ENCODE data around the gene FCHSD2.
"Not testable (repeated sequence)": the region's sequence is repeated elsewhere in the genome, so short reads cannot be mapped to it uniquely, and the experiment has no call there.

The FCHSD2 gene

DNA sequence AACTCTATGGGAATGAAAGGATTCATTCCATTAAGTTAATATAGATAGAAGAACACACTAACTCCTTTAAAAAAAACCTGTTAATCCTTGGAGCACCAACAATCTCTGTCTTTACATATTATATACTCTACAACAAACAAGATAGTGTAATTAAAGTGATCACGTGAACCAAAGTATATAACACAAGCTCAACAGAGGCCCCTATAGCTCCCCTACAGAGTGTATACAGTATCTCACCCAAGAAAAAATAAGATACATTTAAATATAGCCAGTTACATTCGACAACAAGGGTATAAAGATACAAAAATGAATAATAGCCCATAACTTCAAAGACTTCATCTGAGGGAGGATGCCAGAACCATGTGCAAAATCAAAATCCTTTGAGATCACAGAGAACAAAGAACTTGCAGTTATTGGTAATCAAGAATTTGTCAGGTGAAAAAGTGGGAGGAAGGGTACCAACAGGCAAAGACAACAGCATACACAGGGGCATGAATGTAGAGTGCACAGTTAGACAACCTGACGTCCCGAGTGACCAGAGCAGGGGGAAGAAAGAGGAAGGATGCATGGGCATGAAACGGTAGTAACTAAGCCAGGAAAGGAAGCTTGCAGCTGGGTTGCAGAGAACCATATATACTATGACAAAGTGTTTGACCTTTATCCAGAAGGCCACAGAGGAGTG, 4.7 kb downstream of the FCHSD2 start:
- no peaks in the 10 kb centered on the region for H3K9me3 ChIP-seq (ENCODE audit: control insufficient read depth, insufficient read depth, low read length)
- no peak overlapping the region for H3K4me3 ChIP-seq (ENCODE audit: low read length)
- DNase-seq (ENCODE audit: low read depth, low spot score) = no peak
- 0 out of 2 replicates have a peak, but pooled peaks cover 2% of the 10 kb centered on the region for H3K4me1 ChIP-seq (ENCODE audit: control insufficient read depth, insufficient read depth, low read length)
- no peaks in the 10 kb centered on the region for H3K36me3 ChIP-seq (ENCODE audit: control insufficient read depth, insufficient read depth, low read length)
- no peak overlapping the region for H3K27ac ChIP-seq (ENCODE audit: low read length)
- no CpG with 5 or more reads among the region's 5 CpGs for WGBS (ENCODE audit: insufficient coverage, insufficient read length)
- H3K27me3 ChIP-seq (ENCODE audit: control insufficient read depth, insufficient read depth, low read length) = peaks cover 3% of the 10 kb centered on the region; the same call in 1 of the 2 replicates

DNA sequence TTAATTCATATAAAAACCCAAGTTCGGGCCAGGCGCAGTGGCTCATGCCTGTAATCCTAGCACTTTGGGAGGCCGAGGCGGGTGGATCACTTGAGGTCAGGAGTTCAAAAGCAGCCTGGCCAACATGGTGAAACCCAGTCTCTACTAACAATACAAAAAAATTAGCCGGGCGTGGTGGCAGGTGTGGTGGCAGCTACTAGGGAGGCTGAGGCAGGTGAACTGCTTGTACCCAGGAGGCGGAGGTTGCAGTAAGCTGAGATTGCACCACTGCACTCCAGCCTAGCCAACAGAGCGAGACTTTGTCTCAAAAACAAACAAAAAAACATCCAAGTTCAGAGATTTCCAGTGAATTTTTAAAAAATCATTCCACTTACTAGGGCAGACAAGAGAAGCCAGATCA, 5.4 kb downstream of the FCHSD2 start:
- H3K27ac ChIP-seq (ENCODE audit: low read length); H3K36me3 ChIP-seq (ENCODE audit: control insufficient read depth, insufficient read depth, low read length); H3K4me3 ChIP-seq (ENCODE audit: low read length); H3K9me3 ChIP-seq (ENCODE audit: control insufficient read depth, insufficient read depth, low read length); DNase-seq (ENCODE audit: low read depth, low spot score); H3K4me1 ChIP-seq (ENCODE audit: control insufficient read depth, insufficient read depth, low read length); H3K27me3 ChIP-seq (ENCODE audit: control insufficient read depth, insufficient read depth, low read length): not testable (repeated sequence)
- WGBS (ENCODE audit: insufficient coverage, insufficient read length) = no CpG with 5 or more reads among the region's 8 CpGs

DNA sequence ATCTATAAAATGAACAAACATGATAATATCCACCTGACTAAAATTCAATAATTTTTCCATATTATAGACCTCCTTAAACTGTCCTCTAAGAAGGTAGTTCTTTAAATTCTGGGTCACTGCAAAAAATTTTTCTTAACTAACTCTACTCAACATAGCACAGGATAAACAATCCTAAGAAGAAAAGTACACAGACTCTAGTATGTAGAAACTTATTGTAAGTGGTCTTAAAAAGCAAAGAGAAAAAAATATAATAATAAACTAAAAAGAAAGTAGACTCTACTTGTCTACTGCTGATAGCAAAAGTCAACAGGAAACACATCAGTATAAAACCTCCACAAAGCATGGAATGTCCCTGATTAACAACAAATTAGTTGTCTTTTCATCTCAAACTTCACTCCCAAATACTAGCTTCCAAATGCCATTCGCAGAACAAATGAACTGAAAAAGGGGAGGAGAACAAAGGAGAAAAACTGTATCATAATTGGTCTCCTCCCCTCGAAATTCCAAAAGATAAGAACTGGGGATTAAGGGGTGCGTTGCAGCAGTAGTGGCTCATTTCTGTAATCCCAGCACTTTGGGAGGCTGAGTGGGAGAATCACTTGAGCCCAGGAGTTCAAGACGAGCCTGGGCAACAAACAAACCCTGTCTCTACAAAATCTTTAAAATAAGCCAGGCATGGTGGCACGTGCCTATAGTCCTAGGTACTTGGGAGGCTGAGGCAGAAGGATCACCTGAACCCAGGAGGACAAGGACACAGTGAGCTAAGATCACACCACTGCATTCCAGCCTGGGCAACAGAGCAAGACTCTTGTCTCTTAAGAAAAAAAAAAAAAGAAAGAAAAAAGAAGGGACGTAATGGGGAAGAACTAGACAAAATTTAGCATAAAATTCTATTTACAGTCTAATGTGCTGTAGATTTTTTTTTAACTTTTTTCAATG, 6.5 kb downstream of the FCHSD2 start:
- no peak for DNase-seq (ENCODE audit: low read depth, low spot score)
- Histone ChIP-seq H3K4me3 (ENCODE audit: low read length) (no peak overlapping the region), H3K27me3 (ENCODE audit: control insufficient read depth, insufficient read depth, low read length) (no peaks in the 10 kb centered on the region), H3K4me1 (ENCODE audit: control insufficient read depth, insufficient read depth, low read length) (no peaks in the 10 kb centered on the region), H3K27ac (ENCODE audit: low read length) (no peak overlapping the region), H3K9me3 (ENCODE audit: control insufficient read depth, insufficient read depth, low read length) (no peaks in the 10 kb centered on the region), H3K36me3 (ENCODE audit: control insufficient read depth, insufficient read depth, low read length) (no peaks in the 10 kb centered on the region)
- no CpG with 5 or more reads among the region's 6 CpGs for WGBS (ENCODE audit: insufficient coverage, insufficient read length)

DNA sequence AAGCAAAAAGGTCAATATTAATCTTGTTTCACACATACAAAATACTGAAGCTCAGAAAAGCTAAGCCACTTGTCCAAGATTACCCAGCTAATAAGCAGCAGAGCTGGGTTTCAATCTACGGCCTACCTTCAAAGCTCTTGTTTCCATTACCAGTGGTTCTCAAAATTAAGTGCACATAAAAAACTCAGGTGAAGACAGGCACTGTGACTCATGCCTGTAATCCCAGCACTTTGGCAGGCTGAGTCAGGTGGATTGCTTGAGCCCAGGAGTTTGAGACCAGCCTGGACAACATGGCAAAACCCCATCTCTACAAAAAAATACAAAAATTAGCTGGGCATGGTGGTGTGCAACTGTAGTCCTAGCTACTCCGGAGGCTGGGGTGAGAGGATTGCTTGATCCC, 9.8 kb downstream of the FCHSD2 start:
- H3K9me3 ChIP-seq (ENCODE audit: control insufficient read depth, insufficient read depth, low read length); H3K27ac ChIP-seq (ENCODE audit: low read length); H3K4me1 ChIP-seq (ENCODE audit: control insufficient read depth, insufficient read depth, low read length); H3K27me3 ChIP-seq (ENCODE audit: control insufficient read depth, insufficient read depth, low read length); H3K36me3 ChIP-seq (ENCODE audit: control insufficient read depth, insufficient read depth, low read length); DNase-seq (ENCODE audit: low read depth, low spot score); H3K4me3 ChIP-seq (ENCODE audit: low read length): not testable (repeated sequence)
- WGBS (ENCODE audit: insufficient coverage, insufficient read length) = no CpG with 5 or more reads among the region's 2 CpGs

DNA sequence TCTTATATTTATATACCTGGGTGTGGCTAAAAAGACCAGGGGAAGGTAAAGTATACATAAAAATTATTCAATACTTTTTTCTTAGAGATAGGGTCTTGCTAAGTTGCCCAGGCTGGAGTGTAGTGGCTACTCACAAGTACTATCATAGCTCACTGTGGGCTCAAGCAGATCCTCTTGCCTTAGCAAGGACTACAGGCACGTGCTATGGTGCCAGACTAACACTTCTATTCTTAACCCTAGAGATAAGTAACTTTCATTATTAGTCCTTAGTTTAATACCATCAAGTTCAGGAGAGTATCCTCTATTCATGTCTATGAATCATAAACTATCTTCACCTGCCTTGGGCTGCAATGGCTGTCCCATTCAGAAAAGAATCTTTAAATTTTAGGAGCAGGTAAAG, 11.9 kb downstream of the FCHSD2 start:
- no peaks in the 10 kb centered on the region for H3K36me3 ChIP-seq (ENCODE audit: control insufficient read depth, insufficient read depth, low read length)
- no peak overlapping the region for H3K27ac ChIP-seq (ENCODE audit: low read length)
- no peak for DNase-seq (ENCODE audit: low read depth, low spot score)
- H3K4me3 ChIP-seq (ENCODE audit: low read length) = no peak overlapping the region
- H3K9me3 ChIP-seq (ENCODE audit: control insufficient read depth, insufficient read depth, low read length) = no peaks in the 10 kb centered on the region
- no CpG with 5 or more reads among the region's 1 CpG for WGBS (ENCODE audit: insufficient coverage, insufficient read length)
- no peaks in the 10 kb centered on the region for H3K27me3 ChIP-seq (ENCODE audit: control insufficient read depth, insufficient read depth, low read length)
- H3K4me1 ChIP-seq (ENCODE audit: control insufficient read depth, insufficient read depth, low read length) = no peaks in the 10 kb centered on the region; the same call in 1 of the 2 replicates

DNA sequence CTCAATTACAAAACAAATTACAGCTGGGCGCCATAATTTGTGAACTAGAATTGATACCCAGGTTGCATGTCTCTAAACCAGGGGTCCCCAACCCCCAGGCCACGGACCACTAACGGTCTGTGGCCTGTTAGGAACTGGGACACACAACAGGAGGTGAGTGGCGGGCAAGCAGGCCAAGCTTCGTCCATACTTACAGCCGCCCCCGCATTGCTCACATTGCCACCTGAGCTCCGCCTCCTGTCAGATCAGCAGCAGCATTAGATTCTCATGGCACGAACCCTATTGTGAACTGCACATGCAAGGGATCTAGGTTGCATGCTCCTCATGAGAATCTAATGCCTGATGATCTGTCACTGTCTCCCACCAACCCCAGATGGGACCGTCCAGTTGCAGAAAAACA, 12.9 kb downstream of the FCHSD2 start:
- H3K27ac ChIP-seq (ENCODE audit: low read length) = no peak overlapping the region
- WGBS (ENCODE audit: insufficient coverage, insufficient read length) = no CpG with 5 or more reads among the region's 10 CpGs
- H3K9me3 ChIP-seq (ENCODE audit: control insufficient read depth, insufficient read depth, low read length) = no peaks in the 10 kb centered on the region
- no peaks in the 10 kb centered on the region for H3K36me3 ChIP-seq (ENCODE audit: control insufficient read depth, insufficient read depth, low read length)
- no peaks in the 10 kb centered on the region; the same call in 1 of the 2 replicates for H3K4me1 ChIP-seq (ENCODE audit: control insufficient read depth, insufficient read depth, low read length)
- no peaks in the 10 kb centered on the region for H3K27me3 ChIP-seq (ENCODE audit: control insufficient read depth, insufficient read depth, low read length)
- no peak for DNase-seq (ENCODE audit: low read depth, low spot score)
- no peak overlapping the region for H3K4me3 ChIP-seq (ENCODE audit: low read length)

DNA sequence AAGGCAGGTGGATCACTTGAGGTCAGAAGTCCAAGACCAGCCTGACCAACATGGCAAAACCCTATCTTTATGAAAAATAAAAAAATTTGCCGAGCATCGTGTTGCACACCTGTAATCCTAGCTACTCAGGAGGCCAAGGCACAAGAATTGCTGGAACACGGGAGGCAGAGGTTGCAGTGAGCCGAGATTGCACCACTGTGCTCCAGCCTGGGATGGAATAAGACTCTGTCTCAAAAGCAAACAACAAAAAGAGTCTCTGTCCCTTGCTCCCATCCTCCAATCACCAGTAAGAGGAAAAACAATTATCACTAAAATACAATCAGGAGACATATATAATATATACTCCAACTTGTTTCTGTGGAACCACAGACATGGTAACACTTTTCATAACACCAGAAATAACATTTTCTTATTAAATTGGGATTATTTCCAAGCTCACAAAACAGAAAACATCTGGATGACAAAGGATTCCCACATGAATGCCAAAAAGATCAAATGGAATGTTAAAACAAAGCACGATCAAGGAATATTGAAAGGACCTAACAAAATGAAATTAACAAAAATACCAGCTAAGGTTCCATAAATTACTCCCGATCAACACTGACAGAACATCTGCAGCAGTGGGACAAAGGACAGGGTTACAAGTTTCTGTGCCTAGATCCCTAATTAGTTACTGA, 15.2 kb downstream of the FCHSD2 start:
- Histone ChIP-seq H3K4me3 (ENCODE audit: low read length) (no peak overlapping the region), H3K9me3 (ENCODE audit: control insufficient read depth, insufficient read depth, low read length) (no peaks in the 10 kb centered on the region)
- WGBS (ENCODE audit: insufficient coverage, insufficient read length) = no CpG with 5 or more reads among the region's 6 CpGs

DNA sequence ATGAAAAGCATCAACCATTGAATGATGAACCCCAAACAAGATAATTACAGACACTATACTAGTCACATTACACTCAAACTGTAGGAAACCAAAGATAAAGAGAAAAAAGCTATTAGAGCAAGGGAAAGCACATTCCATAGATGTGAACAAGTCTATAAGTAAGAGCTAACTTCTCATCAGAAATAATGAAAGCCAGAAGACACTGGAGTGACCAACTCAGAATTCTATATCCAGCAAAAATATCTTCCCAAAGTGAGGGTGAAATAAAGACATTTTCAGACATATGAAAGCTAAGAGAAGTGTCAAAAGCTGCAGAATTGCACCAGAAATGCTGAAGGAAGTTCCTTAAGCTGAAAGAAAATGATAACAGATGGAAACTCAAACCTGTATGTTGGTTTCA, 17.3 kb downstream of the FCHSD2 start:
- no peaks in the 10 kb centered on the region for H3K36me3 ChIP-seq (ENCODE audit: control insufficient read depth, insufficient read depth, low read length)

More for the DNA sequence above, 15.2 kb downstream of the FCHSD2 start:
- H3K4me1 ChIP-seq (ENCODE audit: control insufficient read depth, insufficient read depth, low read length) = no peaks in the 10 kb centered on the region; the same call in 1 of the 2 replicates
- no peak overlapping the region for H3K27ac ChIP-seq (ENCODE audit: low read length)
- no peaks in the 10 kb centered on the region for H3K27me3 ChIP-seq (ENCODE audit: control insufficient read depth, insufficient read depth, low read length)
- no peaks in the 10 kb centered on the region for H3K36me3 ChIP-seq (ENCODE audit: control insufficient read depth, insufficient read depth, low read length)
- DNase-seq (ENCODE audit: low read depth, low spot score) = no peak

DNA sequence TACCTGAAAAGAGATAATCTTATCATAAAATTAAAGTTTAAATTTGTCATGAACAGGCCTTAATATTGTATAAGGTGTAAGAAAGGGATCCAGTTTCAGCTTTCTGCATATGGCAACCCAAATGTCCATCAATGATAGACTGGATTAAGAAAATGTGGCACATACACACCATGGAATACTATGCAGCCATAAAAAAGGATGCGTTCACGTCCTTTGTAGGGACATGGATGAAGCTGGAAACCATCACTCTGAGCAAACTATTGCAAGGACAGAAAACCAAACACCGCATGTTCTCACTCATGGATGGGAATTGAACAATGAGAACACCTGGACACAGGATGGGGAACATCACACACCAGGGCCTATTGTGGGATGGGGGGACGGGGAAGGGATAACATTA, 18.2 kb downstream of the FCHSD2 start:
- not testable (repeated sequence) for H3K9me3 ChIP-seq (ENCODE audit: control insufficient read depth, insufficient read depth, low read length); H3K36me3 ChIP-seq (ENCODE audit: control insufficient read depth, insufficient read depth, low read length); H3K4me3 ChIP-seq (ENCODE audit: low read length); DNase-seq (ENCODE audit: low read depth, low spot score); H3K27me3 ChIP-seq (ENCODE audit: control insufficient read depth, insufficient read depth, low read length); H3K27ac ChIP-seq (ENCODE audit: low read length); H3K4me1 ChIP-seq (ENCODE audit: control insufficient read depth, insufficient read depth, low read length)
- no CpG with 5 or more reads among the region's 4 CpGs for WGBS (ENCODE audit: insufficient coverage, insufficient read length)

More for the DNA sequence above, 17.3 kb downstream of the FCHSD2 start:
- Histone ChIP-seq H3K4me3 (ENCODE audit: low read length) (no peak overlapping the region), H3K27ac (ENCODE audit: low read length) (no peak overlapping the region), H3K9me3 (ENCODE audit: control insufficient read depth, insufficient read depth, low read length) (no peaks in the 10 kb centered on the region), H3K27me3 (ENCODE audit: control insufficient read depth, insufficient read depth, low read length) (no peaks in the 10 kb centered on the region), H3K4me1 (ENCODE audit: control insufficient read depth, insufficient read depth, low read length) (no peaks in the 10 kb centered on the region; the same call in 1 of the 2 replicates)
- DNase-seq (ENCODE audit: low read depth, low spot score) = no peak

DNA sequence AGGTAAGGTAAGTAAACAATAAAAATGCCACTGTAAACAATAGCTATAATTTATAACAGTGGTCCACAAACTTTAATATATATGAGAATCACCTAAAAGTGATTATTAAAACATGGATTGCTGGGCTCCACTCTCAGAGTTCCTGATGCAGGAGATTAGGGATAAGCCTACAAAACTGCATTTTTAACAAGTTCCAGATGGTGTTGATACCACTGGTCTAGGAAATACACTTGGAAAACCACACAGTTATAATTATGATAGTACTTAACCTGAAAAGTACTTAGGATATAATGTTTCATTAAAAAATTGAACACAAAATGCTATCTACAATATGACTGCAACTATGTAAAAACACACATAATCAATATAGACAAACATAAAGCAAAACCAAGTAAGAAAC, 20.4 kb downstream of the FCHSD2 start:
- Histone ChIP-seq H3K4me1 (ENCODE audit: control insufficient read depth, insufficient read depth, low read length) (no peaks in the 10 kb centered on the region), H3K27ac (ENCODE audit: low read length) (no peak overlapping the region), H3K9me3 (ENCODE audit: control insufficient read depth, insufficient read depth, low read length) (no peaks in the 10 kb centered on the region), H3K4me3 (ENCODE audit: low read length) (no peak overlapping the region), H3K36me3 (ENCODE audit: control insufficient read depth, insufficient read depth, low read length) (no peaks in the 10 kb centered on the region), H3K27me3 (ENCODE audit: control insufficient read depth, insufficient read depth, low read length) (no peaks in the 10 kb centered on the region)
- DNase-seq (ENCODE audit: low read depth, low spot score) = no peak
